ENCODE results near the gene CNTN4. TPM values are rescaled to one million over a fixed set of nuclear protein-coding genes. Genes with fewer than 3 reads are reported as not detected.

CNTN4 gene
- total RNA-seq, 3 donors from 2014 or later (not counting 1 experiment from before 2014, with no cell fraction given), result not detected

DNA sequence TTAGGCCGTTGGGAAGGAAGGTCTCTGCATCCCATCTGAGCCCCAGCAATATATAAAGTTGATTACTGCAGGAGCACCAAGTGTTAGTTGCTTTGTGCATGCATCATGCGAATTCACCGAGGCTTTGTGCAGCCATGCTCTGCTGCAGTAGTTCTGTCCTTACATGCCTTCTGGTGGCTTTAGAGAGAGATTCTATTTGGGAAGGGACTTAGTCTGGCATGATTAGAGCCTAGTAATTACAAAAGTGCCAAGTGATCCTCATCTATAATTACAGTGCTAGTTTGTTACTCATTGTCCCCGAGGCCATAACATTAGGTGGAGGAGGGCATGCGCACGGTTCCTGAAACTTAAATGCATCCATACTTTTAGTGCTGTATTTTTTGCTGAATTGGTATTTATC is 353.6 kb downstream of the CNTN4 start:
- intact Hi-C loops (cut with micrococcal nuclease), result no loop called here
- Histone ChIP-seq H3K27ac (ENCODE audit: low read length) (no peak overlapping the region), H3K4me3 (ENCODE audit: low read length) (no peak overlapping the region), H3K36me3 (ENCODE audit: control insufficient read depth, insufficient read depth, low read length) (no peaks in the 10 kb centered on the region), H3K9me3 (ENCODE audit: control insufficient read depth, insufficient read depth, low read length) (no peaks in the 10 kb centered on the region), H3K4me1 (ENCODE audit: control insufficient read depth, insufficient read depth, low read length) (no peaks in the 10 kb centered on the region), H3K27me3 (ENCODE audit: control insufficient read depth, insufficient read depth, low read length) (no peaks in the 10 kb centered on the region)
- Mint-ChIP-seq H3K36me3 (no peaks in the 10 kb centered on the region), H3K9me3 (peaks cover 5 to 13% of the 10 kb centered on the region in 2 donors), H3K27me3 (ENCODE audit: low read depth in 2 of 2) (no peaks in the 10 kb centered on the region), H3K27ac (no peak overlapping the region), H3K4me3 (no peak overlapping the region), H3K4me1 (no peaks in the 10 kb centered on the region)
- TF ChIP-seq, protein P1, sequence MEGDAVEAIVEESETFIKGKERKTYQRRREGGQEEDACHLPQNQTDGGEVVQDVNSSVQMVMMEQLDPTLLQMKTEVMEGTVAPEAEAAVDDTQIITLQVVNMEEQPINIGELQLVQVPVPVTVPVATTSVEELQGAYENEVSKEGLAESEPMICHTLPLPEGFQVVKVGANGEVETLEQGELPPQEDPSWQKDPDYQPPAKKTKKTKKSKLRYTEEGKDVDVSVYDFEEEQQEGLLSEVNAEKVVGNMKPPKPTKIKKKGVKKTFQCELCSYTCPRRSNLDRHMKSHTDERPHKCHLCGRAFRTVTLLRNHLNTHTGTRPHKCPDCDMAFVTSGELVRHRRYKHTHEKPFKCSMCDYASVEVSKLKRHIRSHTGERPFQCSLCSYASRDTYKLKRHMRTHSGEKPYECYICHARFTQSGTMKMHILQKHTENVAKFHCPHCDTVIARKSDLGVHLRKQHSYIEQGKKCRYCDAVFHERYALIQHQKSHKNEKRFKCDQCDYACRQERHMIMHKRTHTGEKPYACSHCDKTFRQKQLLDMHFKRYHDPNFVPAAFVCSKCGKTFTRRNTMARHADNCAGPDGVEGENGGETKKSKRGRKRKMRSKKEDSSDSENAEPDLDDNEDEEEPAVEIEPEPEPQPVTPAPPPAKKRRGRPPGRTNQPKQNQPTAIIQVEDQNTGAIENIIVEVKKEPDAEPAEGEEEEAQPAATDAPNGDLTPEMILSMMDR (IDR thresholded peaks at IDR 0.05), result no peak
- ATAC-seq, result no peak
- no peak for DNase-seq
- 91% methylated on average over 6 of the region's 6 CpGs for WGBS (ENCODE audit: insufficient coverage)

DNA sequence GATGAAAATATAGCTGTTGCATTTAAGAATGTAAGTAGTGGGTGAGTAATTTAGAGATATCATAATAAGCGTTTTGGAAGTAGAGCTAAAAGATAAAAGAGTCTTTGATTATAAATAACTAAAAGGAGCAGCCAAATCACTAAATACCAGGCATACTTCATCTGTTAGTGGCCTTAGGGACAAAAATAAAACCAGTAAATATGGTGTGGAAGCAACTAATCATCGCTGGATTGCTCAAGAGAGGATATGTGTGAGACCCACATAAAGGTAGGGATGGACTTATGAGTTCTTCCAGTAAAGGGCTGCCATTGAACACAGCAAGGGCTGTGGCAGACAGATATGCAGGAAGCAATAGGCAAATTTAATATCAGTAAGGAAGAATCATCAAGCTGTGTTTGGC is 356.2 kb downstream of the CNTN4 start:
- H3K27ac Mint-ChIP-seq, result no peak overlapping the region
- H3K9me3 Mint-ChIP-seq, result peaks cover 5 to 13% of the 10 kb centered on the region in 2 donors
- Histone ChIP-seq H3K4me1 (ENCODE audit: control insufficient read depth, insufficient read depth, low read length) (no peaks in the 10 kb centered on the region), H3K9me3 (ENCODE audit: control insufficient read depth, insufficient read depth, low read length) (no peaks in the 10 kb centered on the region), H3K36me3 (ENCODE audit: control insufficient read depth, insufficient read depth, low read length) (no peaks in the 10 kb centered on the region), H3K27ac (ENCODE audit: low read length) (no peak overlapping the region), H3K27me3 (ENCODE audit: control insufficient read depth, insufficient read depth, low read length) (no peaks in the 10 kb centered on the region), H3K4me3 (ENCODE audit: low read length) (no peak overlapping the region)
- 79% methylated on average over 1 of the region's 2 CpGs for WGBS (ENCODE audit: insufficient coverage)
- no peaks in the 10 kb centered on the region for H3K27me3 Mint-ChIP-seq (ENCODE audit: low read depth in 2 of 2)
- intact Hi-C loops (cut with micrococcal nuclease), result no loop called here
- TF ChIP-seq, protein P1 (IDR thresholded peaks at IDR 0.05), result no peak
- H3K36me3 Mint-ChIP-seq, result no peaks in the 10 kb centered on the region
- no peaks in the 10 kb centered on the region for H3K4me1 Mint-ChIP-seq
- ATAC-seq (no peak), DNase-seq (no peak)
- H3K4me3 Mint-ChIP-seq, result no peak overlapping the region

DNA sequence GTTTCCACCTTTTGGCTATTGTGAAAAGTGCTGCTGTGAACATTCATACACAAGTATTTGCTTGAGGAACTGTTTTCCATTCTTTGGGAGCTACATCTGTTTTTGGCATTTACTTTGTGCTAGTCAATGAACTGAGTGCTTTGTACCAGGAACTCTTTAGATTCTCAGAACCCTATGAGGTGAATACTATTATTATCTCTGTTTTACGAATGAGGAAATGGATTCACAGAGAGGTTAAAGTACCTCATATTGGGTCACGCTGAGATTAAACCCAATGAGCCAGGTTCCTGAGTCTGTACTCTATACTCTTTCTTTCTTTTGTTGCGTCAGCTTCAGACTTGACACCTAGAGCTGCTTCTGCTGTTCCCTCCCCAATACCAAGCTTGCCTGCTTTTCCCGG is 358.1 kb downstream of the CNTN4 start:
- Histone ChIP-seq H3K9me3 (ENCODE audit: control insufficient read depth, insufficient read depth, low read length) (no peaks in the 10 kb centered on the region), H3K36me3 (ENCODE audit: control insufficient read depth, insufficient read depth, low read length) (no peaks in the 10 kb centered on the region), H3K27ac (ENCODE audit: low read length) (no peak overlapping the region), H3K4me3 (ENCODE audit: low read length) (no peak overlapping the region), H3K27me3 (ENCODE audit: control insufficient read depth, insufficient read depth, low read length) (no peaks in the 10 kb centered on the region), H3K4me1 (ENCODE audit: control insufficient read depth, insufficient read depth, low read length) (no peaks in the 10 kb centered on the region)
- intact Hi-C loops (cut with micrococcal nuclease), result no loop called here
- Mint-ChIP-seq H3K4me3 (no peak overlapping the region), H3K27ac (no peak overlapping the region), H3K36me3 (no peaks in the 10 kb centered on the region), H3K27me3 (ENCODE audit: low read depth in 2 of 2) (no peaks in the 10 kb centered on the region), H3K4me1 (no peaks in the 10 kb centered on the region), H3K9me3 (peaks cover 7 to 13% of the 10 kb centered on the region in 2 donors)
- ATAC-seq (no peak), DNase-seq (no peak)
- WGBS (ENCODE audit: insufficient coverage), result 90% methylated on average over 4 of the region's 4 CpGs
- TF ChIP-seq, protein P1 (IDR thresholded peaks at IDR 0.05), result no peak

DNA sequence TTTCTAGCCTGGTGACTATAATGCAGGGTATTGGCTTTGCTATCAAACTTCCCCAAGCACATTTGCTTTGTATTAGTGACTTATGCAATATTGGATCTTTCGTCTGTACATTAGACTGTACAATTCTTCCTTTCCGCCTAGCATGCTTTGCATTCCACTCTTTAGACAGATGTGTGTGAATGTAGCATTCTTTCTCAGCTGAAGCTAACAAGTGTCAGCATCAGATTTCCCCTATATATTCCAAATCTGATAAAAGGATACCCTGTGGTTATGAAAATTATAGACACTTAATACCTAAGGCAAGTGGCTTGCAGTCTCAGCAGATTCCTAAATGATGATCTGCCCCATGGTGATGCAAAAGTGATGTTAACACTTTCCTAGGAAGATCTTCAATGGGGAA is 360.1 kb downstream of the CNTN4 start:
- H3K27ac ChIP-seq (ENCODE audit: low read length), result no peak overlapping the region
- H3K4me1 ChIP-seq (ENCODE audit: control insufficient read depth, insufficient read depth, low read length), result no peaks in the 10 kb centered on the region
- TF ChIP-seq, protein P1 (IDR thresholded peaks at IDR 0.05), result no peak
- no peaks in the 10 kb centered on the region for H3K27me3 Mint-ChIP-seq (ENCODE audit: low read depth in 2 of 2)
- DNase-seq (no peak), ATAC-seq (no peak)
- no peaks in the 10 kb centered on the region for H3K36me3 Mint-ChIP-seq
- no peaks in the 10 kb centered on the region for H3K9me3 ChIP-seq (ENCODE audit: control insufficient read depth, insufficient read depth, low read length)
- H3K4me3 Mint-ChIP-seq, result no peak overlapping the region
- intact Hi-C loops (cut with micrococcal nuclease), result no loop called here
- no peaks in the 10 kb centered on the region for H3K4me1 Mint-ChIP-seq
- no peak overlapping the region for H3K27ac Mint-ChIP-seq
- no peaks in the 10 kb centered on the region for H3K36me3 ChIP-seq (ENCODE audit: control insufficient read depth, insufficient read depth, low read length)
- no peak overlapping the region for H3K4me3 ChIP-seq (ENCODE audit: low read length)
- no CpG with 5 or more reads among the region's 2 CpGs for WGBS (ENCODE audit: insufficient coverage)
- no peaks in the 10 kb centered on the region for H3K27me3 ChIP-seq (ENCODE audit: control insufficient read depth, insufficient read depth, low read length)
- peaks cover 9 to 13% of the 10 kb centered on the region in 2 donors for H3K9me3 Mint-ChIP-seq
